MM.1S (cell line): ENCODE data around the gene CENPT.

ENCODE experiments used
- CTCF ChIP-seq: fragments of 300-600 bp; sonication (generic); IDR thresholded peaks from 2 replicates; pipeline ENCODE4 v1.5.1; 2016; ENCODE audit warnings: antibody characterized with exemption, low read length, mixed read lengths
- EZH2 ChIP-seq: fragments of 300-600 bp; sonication (generic); optimal IDR thresholded peaks from 2 replicates; pipeline ENCODE3; 2017; ENCODE audit warnings: low read depth, mild to moderate bottlenecking, antibody characterized with exemption, low read length, mixed read lengths
- EZH2phosphoT487 ChIP-seq: fragments of 300-600 bp; sonication (generic); IDR thresholded peaks from 2 replicates; pipeline ENCODE4 v1.6.1; 2018; ENCODE audit warnings: antibody characterized with exemption, low read length

- TF ChIP-seq CTCF (no peak), EZH2 (no peak), EZH2phosphoT487 (no peak)
Observed at GRCh38 chr16:67880584-67880983, 33.1 kb upstream of the CENPT start.
